ENCODE measurements around the gene ALB.

ALB gene

DNA sequence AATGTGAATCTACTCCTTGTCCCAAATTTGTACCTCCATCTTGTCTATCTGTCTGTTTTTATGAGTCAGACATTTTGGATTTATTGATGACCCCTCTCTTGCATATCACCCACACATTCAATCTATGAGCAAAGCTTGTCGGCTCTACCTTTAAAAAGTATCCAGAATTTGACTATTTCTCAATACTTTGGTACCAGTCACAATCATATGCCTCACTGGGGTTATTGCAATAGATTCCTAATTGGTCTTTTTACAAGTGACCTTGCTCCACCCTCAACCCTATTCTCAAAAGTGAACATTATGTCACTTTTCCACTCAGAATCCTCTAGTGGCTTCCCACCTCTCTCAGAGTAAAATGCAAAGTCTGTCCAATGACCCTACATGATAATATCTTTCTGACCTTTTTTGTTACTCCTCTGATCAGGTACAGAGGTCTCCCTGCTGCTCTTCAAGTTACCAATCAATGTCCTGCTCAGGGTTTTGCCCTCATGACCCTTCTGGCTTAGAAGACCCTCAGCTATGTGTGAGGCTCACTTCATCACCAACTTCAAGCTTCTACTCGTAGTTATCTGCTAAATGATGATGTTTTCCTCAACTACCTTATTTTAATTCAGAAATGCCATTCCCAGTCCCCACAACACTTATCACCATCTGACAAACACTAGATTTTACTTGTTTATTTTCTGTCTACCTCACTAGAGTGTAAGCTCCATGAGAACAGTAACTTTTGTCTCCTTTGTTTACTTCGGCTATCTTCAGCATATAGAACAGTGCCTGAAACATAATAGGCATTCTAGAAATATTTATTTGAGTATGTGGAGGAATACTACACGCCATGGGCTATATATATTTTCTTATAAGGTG is 54.3 kb downstream of the ALB start:
- H3K36me3 ChIP-seq (ENCODE audit: control insufficient read depth in 5 of 5, insufficient read depth in 5 of 5, low read length in 5 of 5), result no peaks in the 10 kb centered on the region
- H3K9ac ChIP-seq (ENCODE audit: low read length in 5 of 5), result no peak overlapping the region
- H3K27ac ChIP-seq (ENCODE audit: low read depth, low read length), result no peak overlapping the region
- no peak overlapping the region for H3K4me3 ChIP-seq (ENCODE audit: low read depth in 1 of 5, low read length in 5 of 5)
- peaks cover 0 to 3% (median 0%) of the 10 kb centered on the region in 5 donors for H3K27me3 ChIP-seq (ENCODE audit: control insufficient read depth in 5 of 5, insufficient read depth in 4 of 5, low read length in 5 of 5)
- H3K4me1 ChIP-seq (ENCODE audit: control insufficient read depth in 5 of 5, insufficient read depth in 5 of 5, low read length in 5 of 5), result no peaks in the 10 kb centered on the region
- peaks cover 0 to 2% (median 0%) of the 10 kb centered on the region in 5 donors for H3K9me3 ChIP-seq (ENCODE audit: control insufficient read depth in 5 of 5, low read length in 5 of 5)

DNA sequence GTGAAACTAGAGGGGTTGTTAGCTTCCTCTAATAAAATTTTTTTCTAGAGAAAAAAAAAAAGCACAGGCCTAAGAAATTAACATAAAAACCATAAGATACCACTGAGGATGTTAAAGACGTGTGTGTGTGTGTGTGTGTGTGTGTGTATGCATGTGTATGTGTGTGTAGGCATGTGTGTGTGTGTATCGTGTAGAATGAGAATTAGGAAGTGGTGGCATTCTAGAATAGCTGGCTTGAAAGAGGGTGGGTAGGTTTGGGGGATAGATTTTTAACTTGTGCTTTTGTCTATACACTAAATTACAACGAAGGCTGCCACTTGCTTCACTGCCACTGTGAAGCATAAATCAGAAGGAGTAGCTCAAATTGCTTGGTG is 54.9 kb downstream of the ALB start:
- no peak overlapping the region for H3K27ac ChIP-seq (ENCODE audit: low read depth, low read length)

DNA sequence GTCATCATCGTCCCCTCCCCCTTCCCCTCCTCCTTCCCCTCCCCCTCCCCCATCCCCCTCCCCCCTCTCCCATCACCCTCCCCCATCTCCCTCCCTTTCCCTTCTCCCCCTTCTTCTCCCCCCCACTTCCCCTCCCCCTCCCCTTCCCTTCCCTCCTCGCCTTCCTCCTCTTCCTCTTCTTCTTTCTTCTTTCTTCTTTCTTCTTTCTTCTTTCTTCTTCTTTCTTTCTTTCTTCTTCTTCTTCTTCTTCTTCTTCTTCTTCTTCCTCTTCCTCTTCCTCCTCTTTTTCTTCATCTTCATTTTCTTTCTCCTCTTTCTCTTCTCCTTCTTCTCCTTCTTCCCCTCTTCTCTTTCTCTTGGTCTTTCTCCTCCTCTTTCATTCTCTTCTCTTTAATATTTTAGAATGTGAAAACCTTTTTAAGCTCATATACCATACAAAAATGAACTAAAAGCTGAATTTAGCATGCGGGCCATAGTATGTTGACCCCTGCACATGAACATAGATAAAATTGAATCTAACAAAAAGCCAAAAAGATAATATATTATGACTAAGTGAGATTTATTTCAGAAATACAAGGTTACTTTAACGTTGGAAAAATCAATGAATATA is 56.9 kb downstream of the ALB start:
- Histone ChIP-seq H3K27ac (ENCODE audit: low read depth, low read length) (no peak overlapping the region), H3K4me1 (ENCODE audit: control insufficient read depth in 5 of 5, insufficient read depth in 5 of 5, low read length in 5 of 5) (no peaks in the 10 kb centered on the region), H3K9ac (ENCODE audit: low read length in 5 of 5) (no peak overlapping the region), H3K4me3 (ENCODE audit: low read depth in 1 of 5, low read length in 5 of 5) (no peak overlapping the region), H3K27me3 (ENCODE audit: control insufficient read depth in 5 of 5, insufficient read depth in 4 of 5, low read length in 5 of 5) (peaks cover 0 to 3% (median 0%) of the 10 kb centered on the region in 5 donors), H3K9me3 (ENCODE audit: control insufficient read depth in 5 of 5, low read length in 5 of 5) (peaks cover 0 to 2% (median 0%) of the 10 kb centered on the region in 5 donors), H3K36me3 (ENCODE audit: control insufficient read depth in 5 of 5, insufficient read depth in 5 of 5, low read length in 5 of 5) (no peaks in the 10 kb centered on the region)

More for the DNA sequence above, 54.9 kb downstream of the ALB start:
- H3K4me1 ChIP-seq (ENCODE audit: control insufficient read depth in 5 of 5, insufficient read depth in 5 of 5, low read length in 5 of 5), result no peaks in the 10 kb centered on the region
- peaks cover 0 to 3% (median 0%) of the 10 kb centered on the region in 5 donors for H3K27me3 ChIP-seq (ENCODE audit: control insufficient read depth in 5 of 5, insufficient read depth in 4 of 5, low read length in 5 of 5)
- H3K4me3 ChIP-seq (ENCODE audit: low read depth in 1 of 5, low read length in 5 of 5), result no peak overlapping the region
- H3K36me3 ChIP-seq (ENCODE audit: control insufficient read depth in 5 of 5, insufficient read depth in 5 of 5, low read length in 5 of 5), result no peaks in the 10 kb centered on the region
- no peak overlapping the region for H3K9ac ChIP-seq (ENCODE audit: low read length in 5 of 5)
- peaks cover 0 to 2% (median 0%) of the 10 kb centered on the region in 5 donors for H3K9me3 ChIP-seq (ENCODE audit: control insufficient read depth in 5 of 5, low read length in 5 of 5)

DNA sequence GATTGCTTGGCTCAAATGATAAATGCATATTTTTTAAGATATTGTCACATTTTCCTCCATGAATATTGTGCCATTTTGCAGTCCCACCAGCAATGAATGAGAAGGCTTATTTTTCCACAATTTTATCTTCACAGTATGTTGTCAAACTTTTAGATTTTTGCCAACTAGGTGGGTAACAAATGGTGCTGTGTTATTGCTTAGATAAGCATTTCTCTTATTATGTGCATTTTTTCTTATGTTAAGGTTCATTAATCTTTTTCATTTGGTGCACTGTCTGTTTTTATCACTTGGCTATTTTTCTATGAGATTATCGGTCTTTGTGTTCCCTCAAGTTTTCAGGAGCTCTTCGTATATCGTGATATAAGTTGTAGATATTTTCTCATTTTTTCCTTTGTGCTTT is 64.1 kb downstream of the ALB start:
- no peak overlapping the region for H3K9ac ChIP-seq (ENCODE audit: low read length in 5 of 5)
- no peak overlapping the region for H3K4me3 ChIP-seq (ENCODE audit: low read depth in 1 of 5, low read length in 5 of 5)
- no peaks in the 10 kb centered on the region for H3K36me3 ChIP-seq (ENCODE audit: control insufficient read depth in 5 of 5, insufficient read depth in 5 of 5, low read length in 5 of 5)
- H3K4me1 ChIP-seq (ENCODE audit: control insufficient read depth in 5 of 5, insufficient read depth in 5 of 5, low read length in 5 of 5), result no peaks in the 10 kb centered on the region
- no peaks in the 10 kb centered on the region for H3K27me3 ChIP-seq (ENCODE audit: control insufficient read depth in 5 of 5, insufficient read depth in 4 of 5, low read length in 5 of 5)
- no peak overlapping the region for H3K27ac ChIP-seq (ENCODE audit: low read depth, low read length)
- H3K9me3 ChIP-seq (ENCODE audit: control insufficient read depth in 5 of 5, low read length in 5 of 5), result peaks cover 0 to 5% (median 0%) of the 10 kb centered on the region in 5 donors

DNA sequence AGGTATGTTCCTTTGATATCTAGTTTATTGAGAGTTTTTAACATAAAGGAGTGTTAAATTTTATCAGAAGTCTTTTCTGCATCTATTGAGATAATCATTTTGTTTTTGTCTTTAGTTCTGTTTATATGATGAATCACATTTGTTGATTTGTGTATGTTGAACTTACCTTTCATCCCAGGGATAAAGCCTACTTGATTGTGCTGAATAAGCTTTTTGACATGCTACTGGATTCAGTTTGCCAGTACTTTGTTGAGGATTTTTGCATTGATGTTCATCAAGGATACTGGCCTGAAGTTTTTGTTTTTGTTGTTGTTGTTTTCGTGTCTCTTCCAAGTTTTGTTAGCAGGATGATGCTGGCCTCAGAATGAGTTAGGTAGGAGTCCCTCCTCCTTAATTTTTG is 66.6 kb downstream of the ALB start:
- no peak overlapping the region for H3K27ac ChIP-seq (ENCODE audit: low read depth, low read length)
- peaks cover 0 to 6% (median 5%) of the 10 kb centered on the region in 5 donors for H3K9me3 ChIP-seq (ENCODE audit: control insufficient read depth in 5 of 5, low read length in 5 of 5)
- H3K27me3 ChIP-seq (ENCODE audit: control insufficient read depth in 5 of 5, insufficient read depth in 4 of 5, low read length in 5 of 5), result no peaks in the 10 kb centered on the region
- H3K36me3 ChIP-seq (ENCODE audit: control insufficient read depth in 5 of 5, insufficient read depth in 5 of 5, low read length in 5 of 5), result no peaks in the 10 kb centered on the region
- no peak overlapping the region for H3K9ac ChIP-seq (ENCODE audit: low read length in 5 of 5)
- no peaks in the 10 kb centered on the region for H3K4me1 ChIP-seq (ENCODE audit: control insufficient read depth in 5 of 5, insufficient read depth in 5 of 5, low read length in 5 of 5)
- H3K4me3 ChIP-seq (ENCODE audit: low read depth in 1 of 5, low read length in 5 of 5), result no peak overlapping the region

Data from subcutaneous abdominal adipose tissue (tissue), 5 donors.